ENCODE data around the gene MID1.
"Not testable (repeated sequence)": the region's sequence is repeated elsewhere in the genome, so short reads cannot be mapped to it uniquely, and the experiment has no call there.

MID1 gene

GRCh38 chrX:10615931-10616774 lies 4.2 kb downstream of the MID1 start:
- DNase-seq: peak; percentile 1

DNA sequence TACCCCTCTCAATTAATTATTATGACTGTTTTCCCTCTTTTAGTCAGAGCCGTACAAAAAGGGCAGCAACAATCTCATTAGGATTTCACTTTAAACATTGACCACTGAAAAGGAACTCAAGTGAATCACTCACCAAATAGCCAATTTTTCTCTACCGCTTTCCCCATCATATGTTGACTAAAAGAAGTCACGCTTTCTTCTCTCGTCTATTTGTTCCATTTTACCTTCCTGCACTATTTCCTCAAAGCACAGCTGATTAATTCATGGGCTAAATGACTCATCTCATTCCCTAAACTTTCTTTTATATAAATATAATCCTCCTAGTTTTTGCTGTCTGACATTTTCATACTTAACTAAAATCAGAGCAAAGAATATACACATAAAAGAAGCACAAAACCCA lies 8.2 kb downstream of the MID1 start:
- no peak for DNase-seq

GRCh38 chrX:10611441-10612090 lies 8.8 kb downstream of the MID1 start:
- no peak for DNase-seq

DNA sequence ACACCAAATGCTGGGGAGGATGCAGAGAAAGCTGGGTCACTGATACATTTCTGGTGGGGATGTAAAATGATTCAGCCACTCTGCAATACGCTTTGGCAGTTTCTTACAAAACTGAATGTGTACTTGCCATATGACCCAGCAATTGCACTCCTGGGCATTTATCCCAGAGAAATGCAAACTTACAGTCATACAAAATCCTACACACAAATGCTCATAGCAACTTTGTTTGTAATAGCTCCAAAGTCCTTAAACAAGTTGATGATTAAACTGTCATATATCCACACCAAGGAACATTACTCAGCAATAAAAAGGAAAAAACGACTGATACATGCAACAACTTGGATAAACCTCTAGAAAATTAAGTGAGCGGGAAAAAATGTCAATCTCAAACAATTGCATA lies 12.3 kb downstream of the MID1 start:
- no peak for DNase-seq

DNA sequence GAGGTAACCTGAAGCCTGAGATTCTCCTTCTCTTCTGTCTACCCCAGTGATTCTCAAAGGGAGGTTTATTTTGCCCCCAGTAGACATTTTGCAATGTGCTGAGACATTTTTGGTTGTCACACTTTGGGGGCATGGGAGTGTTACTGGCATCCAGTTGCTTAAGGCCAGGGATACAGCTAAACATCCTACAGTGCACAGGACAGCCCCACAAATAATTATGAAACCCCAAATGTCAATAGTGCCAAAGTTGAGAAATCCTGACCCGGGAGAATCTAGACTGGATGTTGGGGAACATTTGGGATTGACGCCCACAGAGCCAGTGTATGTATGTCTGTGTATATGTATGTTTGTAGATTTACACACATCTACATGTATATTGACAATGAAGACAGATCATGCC lies 13.2 kb downstream of the MID1 start:
- DNase-seq: no peak

GRCh38 chrX:10603612-10604011 lies 16.8 kb downstream of the MID1 start:
- no peak for DNase-seq

GRCh38 chrX:10602646-10603045 lies 17.7 kb downstream of the MID1 start:
- no peak for DNase-seq

- no peak for DNase-seq
Measured at GRCh38 chrX:10600479-10600878, 19.9 kb downstream of the MID1 start.

- DNase-seq: no peak
Measured at GRCh38 chrX:10598540-10598939, 21.8 kb downstream of the MID1 start.

GRCh38 chrX:10597871-10598270 lies 22.5 kb downstream of the MID1 start:
- DNase-seq: no peak

- no peak for DNase-seq
Measured at GRCh38 chrX:10591363-10592335, 28.7 kb downstream of the MID1 start.

- not testable (repeated sequence) for DNase-seq
Measured at GRCh38 chrX:10589787-10590186, 30.6 kb downstream of the MID1 start.

- DNase-seq: no peak
Measured at GRCh38 chrX:10589098-10589497, 31.3 kb downstream of the MID1 start.

- not testable (repeated sequence) for DNase-seq
Measured at GRCh38 chrX:10584882-10585281, 35.5 kb downstream of the MID1 start.

- DNase-seq: no peak
Measured at GRCh38 chrX:10582945-10583344, 37.4 kb downstream of the MID1 start.

DNA sequence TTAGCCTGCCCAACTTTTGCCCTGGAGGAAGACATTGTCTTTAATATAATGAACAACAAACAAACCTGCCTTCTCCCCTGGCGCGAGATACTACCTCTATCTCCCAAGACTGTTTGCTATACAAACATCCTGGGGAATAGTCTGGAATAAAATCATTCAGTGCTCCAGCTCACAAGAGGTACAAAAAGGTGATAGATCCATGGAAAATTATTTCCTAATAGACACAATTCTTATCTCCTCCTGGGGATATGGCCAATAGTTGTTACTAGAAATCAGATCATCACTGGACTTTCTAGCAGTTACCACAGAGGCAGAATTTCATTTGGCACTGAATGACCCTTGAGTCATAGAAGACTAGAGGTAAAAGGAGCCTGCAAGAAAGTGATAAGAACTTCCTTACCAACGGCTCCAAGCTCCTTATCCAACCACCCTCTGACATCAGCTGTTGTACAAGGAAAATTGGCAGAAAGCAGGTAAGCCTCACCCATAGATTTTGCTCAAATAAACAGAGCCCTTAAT lies 38.1 kb downstream of the MID1 start:
- DNase-seq: no peak

DNA sequence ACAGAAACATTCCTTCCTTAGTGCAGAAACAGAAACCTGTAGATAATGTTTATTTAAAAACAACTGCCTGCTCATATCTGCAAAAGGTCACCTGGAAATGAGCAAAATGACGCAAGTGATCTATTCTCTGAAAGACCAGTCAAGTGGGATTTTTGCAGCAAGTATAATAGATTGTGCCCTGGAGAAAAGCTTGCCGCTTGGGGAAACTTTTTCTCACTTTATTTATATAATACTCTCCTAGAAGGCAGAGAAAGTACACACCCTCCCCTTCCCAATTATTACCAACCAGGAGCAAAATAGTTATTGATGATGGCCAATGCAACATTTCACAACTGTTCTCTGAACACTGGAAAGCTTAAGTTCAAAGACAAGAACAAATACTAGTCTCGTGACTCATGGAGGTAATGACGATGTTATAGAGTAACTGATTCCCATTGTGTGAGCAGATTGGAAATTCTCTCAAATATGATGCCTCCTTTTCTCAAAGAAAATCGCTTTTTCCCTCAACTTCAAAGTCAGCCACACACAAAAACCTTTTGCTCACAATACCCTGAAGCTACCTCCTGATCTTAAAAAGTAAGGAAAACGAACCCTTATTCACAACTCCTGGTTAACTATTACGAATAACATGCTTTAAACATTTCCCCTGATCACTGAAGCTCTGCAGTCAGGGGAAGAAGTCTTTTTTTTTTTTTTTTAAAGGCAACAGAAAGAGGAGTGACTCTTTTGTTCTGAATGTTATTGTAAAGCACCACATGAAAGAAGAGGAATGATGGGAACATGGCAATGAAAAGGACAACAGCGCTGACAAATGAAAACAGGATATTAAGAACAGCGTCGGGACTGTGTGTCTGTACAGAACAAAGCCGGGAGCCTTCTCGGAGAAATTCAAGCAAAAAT lies 41.0 kb downstream of the MID1 start:
- DNase-seq: no peak

DNA sequence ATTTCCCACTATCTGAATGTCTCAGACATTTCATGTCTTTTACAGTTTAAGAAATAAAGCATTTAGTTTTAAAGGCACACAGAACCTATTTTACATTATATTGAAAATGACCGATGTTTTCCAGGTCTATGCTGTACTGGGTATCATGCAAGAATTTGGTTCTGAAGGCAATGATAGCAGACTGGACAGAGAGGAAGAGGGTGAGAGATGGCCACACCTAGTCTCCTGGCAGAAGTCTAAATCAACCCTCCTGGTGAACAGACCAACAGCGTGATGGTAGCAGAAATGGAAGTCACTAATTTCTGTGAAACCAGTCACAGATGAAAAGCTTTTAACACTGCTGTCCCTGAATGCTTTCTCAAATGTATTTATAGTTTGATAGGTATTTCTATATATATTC lies 41.9 kb downstream of the MID1 start:
- DNase-seq: no peak

DNA sequence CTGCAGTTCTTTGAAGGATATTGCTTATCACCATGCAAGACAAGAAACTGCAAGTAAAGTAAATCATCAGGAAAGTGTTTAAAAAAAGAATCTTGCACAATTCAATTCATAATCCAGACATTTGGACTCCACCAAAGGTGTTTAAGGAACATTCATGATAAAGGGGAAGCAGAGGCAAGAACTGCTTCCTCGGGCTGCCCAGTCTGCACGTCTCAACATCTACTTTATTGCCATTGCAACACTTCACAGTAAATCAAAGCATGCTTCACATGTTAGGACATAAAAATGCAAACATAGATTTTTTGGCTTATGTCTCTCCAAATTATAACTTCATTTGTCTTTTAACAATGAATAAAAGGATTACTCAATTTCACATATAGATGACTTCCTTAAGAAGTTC lies 42.5 kb downstream of the MID1 start:
- DNase-seq: no peak

DNA sequence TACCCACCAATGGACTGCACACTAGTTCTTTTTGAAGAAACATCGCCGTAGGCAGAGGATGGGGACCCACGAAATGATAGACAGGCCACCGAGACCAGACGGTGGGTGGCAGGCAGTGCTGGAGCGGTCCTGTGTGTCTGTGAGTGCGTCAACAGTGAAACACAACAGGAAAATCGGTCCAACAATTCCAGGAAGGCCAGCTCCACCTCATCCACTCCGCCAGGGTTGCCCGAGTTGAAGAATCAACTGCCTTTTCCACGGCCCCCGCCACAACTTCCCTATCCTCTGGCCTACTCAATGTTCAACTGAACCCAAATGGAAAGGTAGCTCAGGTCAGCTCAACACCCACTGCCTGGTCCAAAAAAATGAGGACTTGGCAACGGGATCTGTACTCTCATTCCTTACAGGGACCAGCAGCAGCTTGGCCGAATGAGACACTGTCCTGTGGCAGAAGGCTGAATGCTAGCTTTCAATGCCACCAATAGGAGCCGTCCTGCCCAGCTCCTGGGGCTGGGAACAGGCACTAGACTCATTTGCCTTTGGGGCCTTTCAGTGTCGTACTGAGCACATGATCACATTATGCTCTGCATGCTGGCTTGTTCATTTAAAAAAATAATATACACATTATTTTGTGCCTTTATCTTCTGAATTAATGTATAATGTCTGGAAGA lies 43.5 kb downstream of the MID1 start:
- DNase-seq: no peak

DNA sequence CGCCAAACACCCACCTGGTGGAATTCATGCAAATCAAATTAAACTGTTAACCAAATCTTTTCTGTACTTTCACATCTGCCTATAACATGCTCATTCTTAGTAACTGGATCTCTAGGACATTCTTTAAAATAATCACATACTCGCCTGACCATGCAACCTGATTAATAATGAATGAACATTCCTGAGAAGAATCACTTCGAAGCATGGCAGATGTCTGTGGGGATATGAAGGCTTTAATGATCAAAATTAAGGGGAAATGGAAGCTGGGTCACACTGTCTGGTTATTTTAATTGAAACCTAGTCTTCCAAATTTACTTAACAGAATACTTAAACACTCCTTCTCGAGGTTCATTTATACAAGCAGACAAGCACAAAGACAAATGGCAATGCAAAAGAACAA lies 44.2 kb downstream of the MID1 start:
- no peak for DNase-seq

All from CD4-positive, alpha-beta T cell treated with Interleukin-21 for 1 hour (primary cell).